ENCODE measurements around the gene KXD1. TPM values are rescaled to one million over a fixed set of nuclear protein-coding genes. Genes with fewer than 3 reads are reported as not detected.

The KXD1 gene
- total RNA-seq, 1 experiment from 2014 or later, result 77.5 TPM

GRCh38 chr19:18595475-18595874, 37.8 kb downstream of the KXD1 start:
- no peak for TF ChIP-seq CTCF (IDR thresholded peaks at IDR 0.05; ENCODE audit: insufficient read depth in 1 of 2, low read depth in 1 of 2, low read length in 1 of 2, severe bottlenecking in 1 of 2, unreplicated experiment in 1 of 2)
- peaks cover 4% of the 10 kb centered on the region; the same call in 1 of the 2 replicates for H3K4me1 ChIP-seq

GRCh38 chr19:18596752-18597157, 39.1 kb downstream of the KXD1 start:
- Mint-ChIP-seq H3K4me3 (ENCODE audit: unreplicated experiment) (no peak overlapping the region), H3K27ac (ENCODE audit: unreplicated experiment) (no peak overlapping the region), H3K9me3 (ENCODE audit: unreplicated experiment) (no peaks in the 10 kb centered on the region), H3K36me3 (ENCODE audit: insufficient read depth, unreplicated experiment) (peaks cover 10% of the 10 kb centered on the region), H3K4me1 (ENCODE audit: low read depth, unreplicated experiment) (peaks cover 7% of the 10 kb centered on the region), H3K27me3 (ENCODE audit: insufficient read depth, unreplicated experiment) (no peaks in the 10 kb centered on the region)
- no TSS peak for BruUV-seq (replicated peaks)
- Histone ChIP-seq H3K4me3 (ENCODE audit: low read depth, low read length) (no peak overlapping the region), H3K36me3 (ENCODE audit: control insufficient read depth, insufficient read depth, low read length) (no peaks in the 10 kb centered on the region), H3K27me3 (replicated peaks; ENCODE audit: control insufficient read depth, insufficient read depth, low read length) (no peaks in the 10 kb centered on the region), H3K9me3 (no peaks in the 10 kb centered on the region), H3K4me1 (peaks cover 4% of the 10 kb centered on the region; the same call in 1 of the 2 replicates)
- TF ChIP-seq CTCF (IDR thresholded peaks at IDR 0.05; ENCODE audit: insufficient read depth in 1 of 2, low read depth in 1 of 2, low read length in 1 of 2, severe bottlenecking in 1 of 2, unreplicated experiment in 1 of 2), result no peak
- intact Hi-C loops (cut with micrococcal nuclease; ENCODE audit: unreplicated experiment), result no loop called here
- CTCF ChIA-PET, result interaction anchor here (0.7 kb wide), 1 partner anchor 16 kb away, joined by 5 read pairs; the partner anchor contains the start of gene TMEM59L
- POLR2A ChIA-PET, result no interaction called here
- DNase-seq, result peak; percentile 60 to 68

More at GRCh38 chr19:18595475-18595874, 37.8 kb downstream of the KXD1 start:
- DNase-seq, result no peak
- no peaks in the 10 kb centered on the region for H3K9me3 Mint-ChIP-seq (ENCODE audit: unreplicated experiment)
- peaks cover 10% of the 10 kb centered on the region for H3K36me3 Mint-ChIP-seq (ENCODE audit: insufficient read depth, unreplicated experiment)
- no peaks in the 10 kb centered on the region for H3K27me3 Mint-ChIP-seq (ENCODE audit: insufficient read depth, unreplicated experiment)
- intact Hi-C loops (cut with micrococcal nuclease; ENCODE audit: unreplicated experiment), result no loop called here
- Histone ChIP-seq H3K36me3 (ENCODE audit: control insufficient read depth, insufficient read depth, low read length) (no peaks in the 10 kb centered on the region), H3K27me3 (replicated peaks; ENCODE audit: control insufficient read depth, insufficient read depth, low read length) (no peaks in the 10 kb centered on the region), H3K4me3 (ENCODE audit: low read depth, low read length) (no peak overlapping the region), H3K9me3 (no peaks in the 10 kb centered on the region)
- CTCF ChIA-PET, result no interaction called here
- no peak overlapping the region for H3K27ac Mint-ChIP-seq (ENCODE audit: unreplicated experiment)
- BruUV-seq (replicated peaks), result no TSS peak
- H3K4me3 Mint-ChIP-seq (ENCODE audit: unreplicated experiment), result peak overlapping the region; percentile 49
- POLR2A ChIA-PET, result no interaction called here
- peaks cover 7% of the 10 kb centered on the region for H3K4me1 Mint-ChIP-seq (ENCODE audit: low read depth, unreplicated experiment)

- Histone ChIP-seq H3K4me3 (ENCODE audit: low read depth, low read length) (no peak overlapping the region), H3K27me3 (replicated peaks; ENCODE audit: control insufficient read depth, insufficient read depth, low read length) (no peaks in the 10 kb centered on the region), H3K36me3 (ENCODE audit: control insufficient read depth, insufficient read depth, low read length) (no peaks in the 10 kb centered on the region), H3K9me3 (no peaks in the 10 kb centered on the region), H3K4me1 (peaks cover 4% of the 10 kb centered on the region; the same call in 1 of the 2 replicates)
- DNase-seq, result no peak
- Mint-ChIP-seq H3K4me1 (ENCODE audit: low read depth, unreplicated experiment) (peaks cover 10% of the 10 kb centered on the region), H3K27ac (ENCODE audit: unreplicated experiment) (no peak overlapping the region), H3K4me3 (ENCODE audit: unreplicated experiment) (no peak overlapping the region), H3K27me3 (ENCODE audit: insufficient read depth, unreplicated experiment) (peaks cover 2% of the 10 kb centered on the region), H3K9me3 (ENCODE audit: unreplicated experiment) (no peaks in the 10 kb centered on the region), H3K36me3 (ENCODE audit: insufficient read depth, unreplicated experiment) (peaks cover 10% of the 10 kb centered on the region)
- no peak for TF ChIP-seq CTCF (IDR thresholded peaks at IDR 0.05; ENCODE audit: insufficient read depth in 1 of 2, low read depth in 1 of 2, low read length in 1 of 2, severe bottlenecking in 1 of 2, unreplicated experiment in 1 of 2)
- intact Hi-C loops (cut with micrococcal nuclease; ENCODE audit: unreplicated experiment), result no loop called here
- no TSS peak for BruUV-seq (replicated peaks)
- ChIA-PET POLR2A (no interaction called here), CTCF (interaction anchor here (0.5 kb wide), 1 partner anchor 9 kb away, joined by 3 read pairs; no protein-coding TSS in a partner anchor)
Measured at GRCh38 chr19:18597809-18598660, 40.4 kb downstream of the KXD1 start.

Data from Caco-2 (cell line).